GM18873 (cell line): Measurements from ENCODE around the gene NDUFS2.

Source experiments
- ATAC-seq: cut with Tn5 transposase; IDR thresholded peaks from one replicate; pipeline ENCODE4 v1.9.1; 2021; ENCODE audit warnings: mild to moderate bottlenecking, moderate library complexity, moderate number of reproducible peaks; ENCODE audit not compliant: unreplicated experiment, low FRiP score

Gene NDUFS2

GRCh38 chr1:161201836-161202712 lies at the start of gene NDUFS2:
TSS of gene NDUFS2 (plus strand) at chr1:161202367. CDS start at chr1:161202386, 19 bp downstream.
- ATAC-seq = peak; percentile 87

- ATAC-seq = no peak
These were observed 49.0 kb upstream of the NDUFS2 start for GRCh38 chr1:161153176-161153575.

- no peak for ATAC-seq
These were observed 48.4 kb upstream of the NDUFS2 start, which contains the start of gene UFC1 for GRCh38 chr1:161153682-161154337. TSS of gene UFC1 (plus strand) at chr1:161153978. CDS start at chr1:161153998, 20 bp downstream.

- ATAC-seq = no peak
These were observed 44.3 kb upstream of the NDUFS2 start for GRCh38 chr1:161157867-161158266.

- no peak for ATAC-seq
These were observed 43.7 kb upstream of the NDUFS2 start for GRCh38 chr1:161158316-161159010.

GRCh38 chr1:161159087-161159912 lies 42.9 kb upstream of the NDUFS2 start, which contains the start of gene USP21:
TSS of gene USP21 (plus strand) at chr1:161159500. CDS start at chr1:161160641, 1,141 bp downstream.
- ATAC-seq = peak; percentile 62

GRCh38 chr1:161159913-161160243 lies 42.3 kb upstream of the NDUFS2 start:
- ATAC-seq = no peak

GRCh38 chr1:161160671-161161145 lies 41.5 kb upstream of the NDUFS2 start:
- ATAC-seq = no peak

GRCh38 chr1:161161652-161162051 lies 40.5 kb upstream of the NDUFS2 start:
- ATAC-seq = no peak

GRCh38 chr1:161162052-161162451 lies 40.1 kb upstream of the NDUFS2 start:
- ATAC-seq = no peak

GRCh38 chr1:161162806-161163205 lies 39.4 kb upstream of the NDUFS2 start:
- no peak for ATAC-seq

GRCh38 chr1:161163793-161164192 lies 38.4 kb upstream of the NDUFS2 start:
- ATAC-seq = no peak

- no peak for ATAC-seq
These were observed 37.1 kb upstream of the NDUFS2 start for GRCh38 chr1:161164901-161165610.

- ATAC-seq = peak; percentile 89
These were observed 36.2 kb upstream of the NDUFS2 start, which contains the start of gene PPOX for GRCh38 chr1:161165742-161166668. TSS of gene PPOX (plus strand) at chr1:161166426. CDS start at chr1:161166848, 422 bp downstream.

GRCh38 chr1:161166669-161167548 lies 35.3 kb upstream of the NDUFS2 start:
- ATAC-seq = no peak

- ATAC-seq = no peak
These were observed 33.3 kb upstream of the NDUFS2 start for GRCh38 chr1:161168906-161169305.

- ATAC-seq = no peak
These were observed 31.0 kb upstream of the NDUFS2 start for GRCh38 chr1:161171191-161171590.
